Stimulated activated CD4-positive, alpha-beta T cell treated with anti-CD3 and anti-CD28 coated beads, Interleukin-15, amount 100 ng/mL, for 1 hour (primary cell): ENCODE results near the gene HSF5.
"Not testable (repeated sequence)": the region's sequence is repeated elsewhere in the genome, so short reads cannot be mapped to it uniquely, and the experiment has no call there.

ENCODE experiments used
- DNase-seq, 2 donors: peaks; one replicate each; pipeline ENCODE4 v3.0.0-alpha.2; 2020; ENCODE audit warnings: low read depth in 1 of 2, low spot score in 1 of 2

HSF5 gene

DNA sequence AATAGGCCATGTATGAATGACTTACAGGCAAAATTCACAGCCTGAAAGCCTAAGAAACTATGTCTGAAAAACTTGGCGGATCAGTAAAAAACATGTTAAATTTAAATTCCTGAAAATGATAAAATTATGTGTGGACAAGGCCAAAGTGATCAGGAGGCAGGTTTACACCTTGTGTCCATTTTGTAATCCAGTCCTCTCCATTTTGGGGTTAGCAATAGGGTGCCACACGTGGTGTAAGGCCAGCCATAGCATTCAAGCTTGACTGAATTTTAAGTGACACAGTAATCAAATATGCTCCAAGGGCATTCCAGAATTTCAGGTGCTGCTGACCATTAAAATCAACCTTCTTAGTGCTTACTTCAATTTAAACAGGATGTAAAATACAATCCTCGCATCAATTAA lies 73.6 kb downstream of the HSF5 start:
- DNase-seq, result no peak

DNA sequence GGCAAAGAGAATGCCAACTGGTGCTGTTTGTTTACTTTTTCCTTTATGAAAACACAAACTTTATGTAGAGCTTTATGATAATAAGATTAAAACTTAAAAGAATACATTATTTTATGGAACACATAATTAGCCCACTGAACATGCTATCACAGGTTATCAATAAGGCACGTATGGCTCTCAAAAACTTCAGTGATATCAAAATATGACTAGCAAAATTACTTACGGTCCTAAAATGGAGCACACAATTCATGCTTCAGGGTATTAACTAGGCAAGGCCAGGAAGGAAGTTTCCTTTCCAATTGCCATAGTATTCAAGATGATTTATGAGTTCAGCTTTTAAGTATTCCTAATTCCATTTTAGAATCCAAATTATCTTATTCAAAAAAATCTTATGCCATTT lies 74.5 kb downstream of the HSF5 start:
- DNase-seq, result no peak

DNA sequence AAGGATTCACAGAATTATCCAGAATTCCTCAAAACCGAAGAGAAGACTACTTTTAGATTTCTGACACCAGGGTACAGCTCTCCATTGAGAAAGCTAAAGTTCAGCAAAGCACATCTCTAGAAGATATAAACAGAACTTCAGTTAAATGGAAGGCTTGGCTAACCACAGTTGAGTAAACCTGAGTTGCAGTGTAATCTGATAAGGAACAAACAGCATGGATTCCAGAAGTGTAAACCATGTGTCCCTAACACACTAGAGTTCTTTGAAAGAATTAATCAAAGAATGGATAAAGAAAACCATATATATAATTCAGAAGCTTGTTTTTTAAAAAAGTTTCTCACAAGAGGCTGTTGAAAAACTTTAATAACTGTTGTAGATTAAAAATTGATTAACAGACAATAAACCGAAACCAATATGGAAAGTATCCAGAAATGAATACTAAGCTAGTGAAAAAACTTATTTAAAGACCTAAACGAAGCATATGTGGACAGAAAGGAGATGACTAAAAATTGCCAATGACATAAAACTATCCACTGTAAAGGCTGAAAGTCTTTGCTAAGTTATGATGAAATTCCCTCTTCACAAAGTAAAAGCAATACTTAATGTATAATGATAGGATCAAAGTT lies 75.1 kb downstream of the HSF5 start:
- no peak for DNase-seq

DNA sequence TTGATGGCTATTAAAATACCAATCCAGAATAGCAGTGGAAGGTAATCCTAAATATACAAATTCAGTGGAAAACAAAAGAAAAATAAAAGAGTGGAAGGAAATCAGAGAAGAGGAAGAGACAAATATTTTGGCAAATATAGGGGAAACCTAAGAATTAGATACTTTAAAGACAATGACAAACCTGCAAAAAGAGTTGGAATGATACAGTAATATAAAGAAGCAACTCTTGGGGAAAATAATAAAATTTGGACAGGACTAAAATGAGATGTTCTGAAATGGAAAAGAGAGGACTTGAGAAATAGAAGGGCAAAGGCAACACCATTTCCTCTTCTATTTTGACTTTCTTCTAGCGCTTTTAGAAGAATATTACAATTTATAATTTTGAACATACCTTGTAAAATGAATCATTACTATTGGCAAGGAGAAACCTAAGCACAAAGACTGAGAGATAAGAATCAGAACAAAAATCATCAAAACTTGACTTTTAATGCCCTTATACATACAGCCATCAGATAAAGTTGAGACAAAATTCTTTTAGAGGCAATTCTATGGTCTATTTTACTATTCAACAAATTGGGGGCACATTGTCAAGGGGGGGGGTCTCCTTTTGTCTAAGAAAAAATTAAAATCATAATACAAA lies 76.0 kb downstream of the HSF5 start:
- no peak for DNase-seq

DNA sequence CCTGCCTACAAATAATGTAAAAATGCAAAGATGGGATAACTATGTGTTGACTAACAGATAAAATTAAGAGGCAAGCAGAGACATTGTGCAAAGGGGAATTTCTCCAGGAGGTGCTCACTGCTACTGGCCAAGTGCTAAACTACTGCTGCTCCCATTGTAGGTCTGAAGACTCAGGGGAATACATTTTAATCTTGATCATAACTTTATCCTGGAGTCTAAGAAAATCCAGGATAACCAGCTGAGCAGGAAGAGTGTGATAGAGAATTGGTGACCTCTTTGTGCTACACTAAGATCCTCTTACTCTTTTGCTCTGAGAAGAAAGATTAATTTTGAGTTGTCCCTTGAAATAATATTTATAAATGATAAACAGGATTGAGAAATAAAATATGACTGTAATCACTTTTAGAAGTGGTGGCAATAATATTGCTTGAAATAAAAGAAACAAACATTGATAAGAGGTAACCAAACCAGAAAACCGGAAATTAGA lies 76.8 kb downstream of the HSF5 start:
- DNase-seq, result no peak

DNA sequence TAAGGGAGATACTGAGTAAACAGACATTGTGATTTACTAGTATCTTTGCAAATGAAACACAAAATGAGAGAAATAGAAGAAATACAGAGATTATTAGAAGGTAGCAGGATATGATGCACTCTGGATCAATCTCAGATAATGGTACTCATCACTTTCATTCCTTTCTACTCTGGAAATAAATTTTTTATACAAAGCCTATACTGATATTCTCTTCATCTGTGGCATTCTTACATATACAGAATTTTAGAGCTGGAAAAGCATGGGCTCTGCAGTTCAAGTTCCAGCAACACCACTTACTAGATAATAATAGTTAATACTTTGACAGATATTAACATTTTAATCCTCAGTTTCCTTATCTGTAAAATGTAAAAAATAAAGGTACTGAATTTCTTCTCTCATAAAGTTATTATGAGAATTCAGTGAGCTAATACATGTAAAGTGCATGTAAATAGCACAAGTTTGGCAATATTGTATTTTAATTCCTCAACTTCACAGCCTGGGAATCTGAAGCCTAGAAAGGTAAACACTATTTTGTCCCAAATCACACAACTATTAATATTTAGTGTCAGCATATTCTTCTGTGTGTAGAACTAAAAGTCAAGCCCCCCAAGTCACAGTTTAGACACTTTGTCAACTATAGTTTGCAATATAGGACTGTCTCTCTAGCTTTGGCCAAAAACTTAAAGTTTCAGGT lies 77.3 kb downstream of the HSF5 start:
- DNase-seq, result no peak

DNA sequence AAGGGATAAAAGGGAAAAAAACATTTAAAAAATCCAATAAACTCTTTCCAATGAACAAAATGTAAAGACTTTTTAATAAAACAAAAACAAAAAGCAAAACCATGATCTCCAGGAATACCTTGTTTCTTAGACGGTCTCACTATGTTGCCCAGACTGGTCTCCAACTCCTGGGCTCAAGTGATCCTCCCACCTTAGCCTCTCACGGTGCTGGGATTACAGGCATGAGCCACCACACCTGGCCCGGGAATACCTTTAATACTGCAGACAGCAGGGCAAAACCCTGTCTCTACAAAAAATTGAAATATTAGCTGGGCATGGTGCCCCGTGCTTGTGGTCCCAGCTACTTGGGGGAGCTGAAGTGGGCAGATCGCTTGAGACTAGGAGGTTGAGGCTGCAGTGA lies 78.8 kb downstream of the HSF5 start:
- DNase-seq, result no peak

DNA sequence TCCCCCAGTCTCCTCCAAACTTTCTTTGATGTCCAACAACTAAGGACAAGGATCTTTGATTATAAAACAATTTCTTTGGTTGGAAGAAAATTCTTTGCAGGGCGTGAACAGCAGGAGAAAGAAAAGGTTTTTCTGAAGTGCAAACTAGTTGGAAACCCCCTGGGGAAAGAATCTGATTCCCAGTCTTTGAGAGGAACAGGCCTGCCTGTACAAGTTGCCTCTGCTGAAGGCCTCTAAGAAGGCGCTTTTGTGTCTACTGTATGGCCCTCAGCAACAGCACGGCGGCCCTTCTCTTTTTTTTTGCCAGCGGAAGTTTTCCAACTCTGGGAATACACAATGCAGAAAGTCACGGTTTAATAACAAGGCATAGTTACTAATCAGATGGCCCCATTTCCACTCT lies 84.9 kb downstream of the HSF5 start:
- DNase-seq, result no peak

DNA sequence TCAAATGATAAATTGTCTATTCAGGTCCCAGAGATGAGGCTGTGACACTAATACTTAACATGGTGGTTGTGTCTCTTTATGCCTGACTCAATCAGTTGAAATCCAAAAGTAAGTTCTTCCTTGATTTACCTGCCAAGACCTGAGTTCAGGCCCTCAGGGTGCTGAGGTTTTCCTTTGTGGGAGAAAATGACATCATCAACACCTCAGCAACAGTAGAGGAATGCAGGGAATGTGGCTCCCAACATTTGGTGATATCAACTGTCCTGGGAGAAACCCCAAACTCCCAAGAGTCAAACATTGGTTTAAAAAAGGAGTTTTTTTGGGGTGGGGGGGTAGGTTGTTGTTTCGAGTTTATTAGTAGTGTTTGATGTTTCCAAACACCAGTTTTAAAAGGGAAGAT lies 85.5 kb downstream of the HSF5 start:
- DNase-seq, result no peak

DNA sequence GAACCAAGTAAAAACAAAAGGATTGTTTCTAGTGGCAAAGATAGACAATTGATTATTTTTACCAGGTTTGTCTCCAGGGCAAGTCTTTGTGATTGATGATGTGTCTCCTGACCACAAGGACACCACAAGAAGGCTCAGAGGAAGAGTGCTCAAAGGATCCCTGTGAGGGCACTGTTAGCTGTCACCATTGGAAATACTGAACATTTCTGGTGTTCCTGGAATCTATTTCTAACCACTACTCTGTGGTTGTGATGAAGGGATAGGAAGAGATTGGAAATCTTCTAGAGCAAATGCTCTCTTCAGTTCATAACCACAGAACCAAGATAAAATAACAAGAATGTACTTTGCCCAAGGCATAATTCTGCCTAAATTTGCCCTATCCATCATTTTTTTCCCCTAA lies 86.2 kb downstream of the HSF5 start:
- no peak for DNase-seq

DNA sequence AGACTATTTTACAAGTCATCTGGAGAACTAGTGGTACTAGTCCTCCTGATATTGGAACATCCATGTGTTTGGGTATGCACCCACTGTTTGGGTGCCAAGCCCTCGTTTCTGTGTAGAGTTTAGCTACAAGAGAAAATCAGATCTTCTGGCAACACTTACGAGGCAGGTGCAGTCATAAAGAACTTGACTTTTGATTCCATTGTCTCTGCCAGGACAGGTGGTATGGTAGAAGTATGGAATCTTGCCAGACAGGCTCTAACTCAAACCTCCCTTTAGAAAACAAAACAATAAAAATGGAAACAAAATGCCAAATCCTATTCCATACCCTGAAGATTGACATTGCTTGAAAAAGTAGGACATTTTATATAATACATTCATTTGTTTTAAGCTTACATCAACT lies 86.9 kb downstream of the HSF5 start:
- no peak for DNase-seq

DNA sequence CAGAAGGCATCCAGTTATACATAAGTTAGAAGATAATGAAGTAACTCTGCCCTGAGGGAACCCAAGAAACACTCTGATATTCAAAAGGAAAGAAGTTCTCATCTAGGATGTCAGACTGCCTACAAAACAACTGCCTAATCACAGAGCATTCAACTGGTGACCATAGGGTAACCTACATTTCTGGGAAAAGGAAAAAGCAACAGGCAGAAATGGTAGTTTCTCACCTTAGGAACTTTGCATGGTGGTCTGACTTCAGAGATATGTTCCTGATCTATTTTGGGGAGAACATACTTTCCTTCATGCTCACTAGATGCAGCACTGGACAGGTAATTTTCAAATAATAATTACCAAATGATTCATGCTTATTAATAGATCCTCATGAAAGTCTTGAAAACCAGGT lies 87.4 kb downstream of the HSF5 start:
- no peak for DNase-seq

DNA sequence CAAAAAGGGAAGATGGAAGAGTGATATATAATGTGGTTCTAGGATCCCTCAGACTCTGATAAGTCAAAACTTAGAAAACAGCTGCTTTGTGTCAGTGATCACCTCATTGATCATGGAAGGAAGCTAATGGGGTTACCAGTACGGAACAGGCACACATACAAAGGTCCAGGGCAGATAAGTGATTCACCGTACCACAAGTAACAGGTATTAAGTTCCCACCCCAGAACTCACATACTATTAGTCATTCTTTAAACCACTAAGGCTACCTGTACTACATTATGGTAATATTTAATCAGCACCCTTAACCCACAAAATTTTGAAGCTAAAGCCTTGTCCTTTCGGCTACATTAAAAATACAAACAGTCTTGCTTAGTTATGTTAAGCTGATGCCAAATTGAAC lies 88.2 kb downstream of the HSF5 start:
- DNase-seq, result no peak

DNA sequence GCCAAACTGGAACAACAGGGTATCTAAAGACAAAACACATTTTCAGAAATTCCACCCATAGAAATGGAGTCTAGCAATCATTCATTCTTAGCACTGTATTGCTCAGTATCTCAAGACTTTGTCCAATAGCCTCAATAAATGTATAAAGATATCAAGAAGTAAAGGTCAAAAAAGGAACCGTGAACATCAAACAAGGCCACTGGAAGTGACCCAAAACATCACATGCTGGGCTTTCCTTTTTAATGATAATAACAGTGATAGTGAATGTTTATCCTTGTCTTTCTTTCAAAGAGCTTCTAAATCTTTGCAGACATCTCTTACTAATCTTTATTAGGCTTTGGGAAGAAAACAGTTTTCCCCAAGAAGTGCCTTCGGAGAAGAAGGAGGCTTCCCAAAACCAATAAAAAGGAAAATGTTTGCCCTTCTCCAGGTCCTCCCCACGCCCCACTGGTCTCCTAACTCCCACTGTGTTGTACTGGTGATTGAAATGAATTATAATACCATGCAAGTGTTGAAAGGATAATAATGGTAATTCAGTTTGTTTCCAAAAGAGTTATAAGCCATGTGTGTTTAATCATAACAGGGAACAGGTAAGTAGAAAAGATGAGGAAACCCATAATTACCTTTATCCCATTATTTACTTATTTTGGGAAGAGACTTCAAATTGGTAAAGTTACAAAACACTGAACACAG lies 89.5 kb downstream of the HSF5 start:
- DNase-seq, result no peak

DNA sequence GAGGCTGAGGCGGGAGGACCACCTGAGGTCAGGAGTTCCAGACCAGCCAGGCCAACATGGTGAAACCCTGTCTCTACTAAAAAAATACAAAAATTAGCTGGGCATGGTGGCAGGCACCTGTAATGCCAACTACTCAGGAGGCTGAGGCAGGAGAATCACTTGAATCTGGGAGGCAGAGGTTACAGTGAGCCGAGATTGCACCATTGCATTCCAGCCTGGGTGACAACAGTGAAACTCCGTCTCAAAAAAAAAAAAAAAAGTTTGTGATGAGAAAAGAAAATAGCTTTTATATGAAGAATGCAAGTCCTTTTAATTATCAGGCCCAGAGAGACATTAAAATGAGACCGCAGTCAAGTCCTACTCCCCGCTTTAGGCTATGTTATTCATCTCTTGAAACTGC lies 90.8 kb downstream of the HSF5 start:
- DNase-seq, result not testable (repeated sequence)

DNA sequence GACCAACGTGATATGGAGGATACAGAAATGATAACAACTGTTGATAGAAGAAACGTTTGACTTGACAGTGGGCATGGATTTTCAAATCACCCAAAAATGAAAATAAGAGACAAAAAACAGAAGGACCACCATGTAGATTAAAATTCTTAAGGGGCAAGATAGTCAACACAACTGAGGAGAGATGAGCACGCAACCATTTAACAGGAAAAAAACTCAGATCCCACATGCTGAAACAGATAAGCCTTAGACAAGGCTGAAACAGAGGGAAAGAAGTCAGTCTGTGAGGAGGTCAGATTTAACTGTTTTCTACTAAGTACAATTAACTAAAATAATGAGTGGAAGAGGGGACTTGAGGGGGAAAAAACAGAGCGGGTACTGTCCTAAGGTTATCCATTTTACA lies 92.0 kb downstream of the HSF5 start:
- no peak for DNase-seq

DNA sequence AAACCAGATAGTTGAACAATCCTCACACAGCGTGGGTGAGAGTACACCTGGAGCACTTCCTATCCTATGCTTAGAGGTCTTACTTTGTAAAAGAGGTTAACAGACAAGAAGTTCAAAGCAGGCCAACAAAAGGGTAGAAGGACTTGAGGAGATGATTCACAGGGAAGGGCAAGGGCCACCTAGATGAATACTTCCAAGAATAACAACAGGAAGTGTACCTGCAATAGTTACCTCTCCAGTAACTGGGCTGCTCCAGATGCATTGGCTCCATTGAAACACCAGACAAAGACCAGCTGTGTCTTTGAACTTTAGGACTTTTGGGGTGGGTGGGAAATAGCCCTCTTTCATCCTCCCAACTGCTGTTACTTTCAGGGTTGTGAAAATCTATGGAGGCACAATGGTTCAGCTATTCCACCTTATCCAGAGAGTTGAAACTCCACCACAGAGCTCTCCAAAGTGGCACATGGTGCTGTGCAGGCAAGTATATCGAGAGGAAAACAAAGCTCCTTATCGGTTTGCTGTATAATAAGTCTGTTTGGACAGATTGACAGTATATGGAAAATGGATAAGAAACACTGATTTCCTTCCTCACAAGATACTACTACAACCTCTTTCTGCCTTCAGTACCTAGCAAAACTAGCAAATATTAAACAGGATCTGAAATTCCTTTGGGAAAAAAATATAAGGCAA lies 93.5 kb downstream of the HSF5 start:
- no peak for DNase-seq

DNA sequence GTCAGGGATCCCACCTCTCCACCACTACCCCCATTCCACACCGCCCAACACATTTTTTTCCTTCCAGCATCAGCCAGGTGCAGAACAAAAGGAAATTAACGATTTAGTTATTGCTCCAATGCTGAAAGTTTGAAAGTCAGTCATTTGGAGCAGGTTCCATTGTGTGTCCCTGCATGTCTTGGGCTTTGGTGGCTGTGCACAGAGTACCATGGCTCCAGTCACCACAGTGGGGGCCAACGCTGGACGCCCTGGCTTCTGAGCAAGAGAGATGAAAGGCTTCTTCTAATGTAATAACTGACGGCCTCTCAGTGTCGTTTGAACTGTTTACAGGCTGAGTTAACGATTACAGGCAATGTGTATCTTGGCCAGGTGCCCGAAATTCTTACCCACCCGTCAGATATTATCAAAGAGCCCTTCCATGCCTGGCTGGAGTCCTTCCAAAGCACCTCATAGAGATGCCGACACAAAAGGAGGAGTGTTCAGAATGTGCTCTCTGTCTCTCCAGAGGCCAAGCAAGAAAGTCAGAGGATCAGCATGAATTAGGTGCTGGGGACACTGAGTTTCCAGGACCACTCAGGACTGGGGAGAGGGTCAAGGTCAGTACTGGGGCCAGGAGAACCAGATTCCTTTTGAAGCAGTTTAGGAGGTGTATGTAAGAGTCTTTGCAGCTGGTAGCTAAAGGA lies 96.8 kb downstream of the HSF5 start:
- DNase-seq, result no peak

DNA sequence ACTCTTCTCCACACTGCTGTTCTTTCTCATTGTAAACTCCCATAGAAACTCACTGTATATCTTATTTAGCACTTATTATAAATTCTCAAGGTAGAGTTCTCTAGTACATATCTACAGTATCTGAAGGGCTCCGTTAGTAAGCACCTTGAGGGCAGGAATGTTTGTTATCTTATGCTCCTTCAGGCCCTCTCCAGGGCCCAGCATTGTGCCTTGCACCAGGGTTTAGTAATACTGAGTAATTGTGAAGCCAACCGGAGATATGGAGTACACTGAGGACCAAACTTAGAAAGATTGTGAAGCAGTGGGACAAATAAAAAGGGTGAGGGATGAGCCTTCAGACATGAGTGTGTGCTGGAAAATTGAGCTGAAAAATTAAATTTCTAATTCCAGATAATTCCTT lies 97.3 kb downstream of the HSF5 start:
- no peak for DNase-seq

DNA sequence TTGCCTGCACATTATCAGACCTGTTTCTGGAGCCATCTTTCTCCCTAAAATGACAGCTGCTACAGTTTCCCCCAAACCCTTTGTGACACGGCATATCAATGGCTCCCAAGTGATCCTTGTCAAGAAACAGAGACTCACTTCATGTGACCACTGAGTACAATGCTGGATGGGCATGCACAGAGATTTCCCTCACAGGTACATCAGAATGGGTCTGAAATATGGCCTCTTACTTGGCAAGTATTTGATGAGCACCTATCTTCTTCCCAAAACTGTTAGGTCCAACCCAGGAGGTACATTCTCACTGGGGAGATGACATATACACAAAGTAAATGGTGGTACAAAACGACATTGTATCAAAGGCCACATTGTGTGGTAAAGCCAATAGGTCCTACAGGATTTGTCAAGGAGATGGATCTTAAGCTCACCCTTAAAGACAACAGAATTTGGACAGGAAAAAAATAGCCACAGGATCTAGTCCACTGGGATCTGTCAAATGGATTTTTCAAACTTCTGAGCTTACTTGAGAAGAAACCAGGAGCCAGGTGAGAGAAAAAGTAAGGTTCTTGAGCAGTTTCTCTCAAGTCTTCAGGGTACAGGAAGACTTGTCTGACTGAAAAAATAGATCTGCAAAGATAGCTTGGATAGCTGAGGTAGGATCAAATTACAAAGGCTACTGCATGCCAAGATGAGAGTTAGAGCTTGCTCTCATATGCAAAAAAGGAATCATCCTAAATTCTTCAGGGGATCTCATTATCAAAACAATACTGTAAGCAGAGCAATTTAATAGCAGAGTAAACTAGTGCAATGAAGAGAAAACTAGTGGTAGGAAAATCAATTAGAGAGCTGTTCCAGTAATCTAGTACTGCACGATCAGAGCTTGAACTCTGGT lies 99.7 kb downstream of the HSF5 start:
- DNase-seq, result no peak
